Osteocyte (in vitro differentiated cells): ENCODE results near the gene CSNK1G1. TPM values are rescaled to one million over a fixed set of nuclear protein-coding genes. Genes with fewer than 3 reads are reported as not detected.
"Not testable (repeated sequence)": the region's sequence is repeated elsewhere in the genome, so short reads cannot be mapped to it uniquely, and the experiment has no call there.

Experiments used
- DNase-seq: peaks from one replicate; pipeline ENCODE4 v3.0.0; 2021; ENCODE audit warnings: mixed read lengths; ENCODE audit not compliant: unreplicated experiment; ENCODE audit errors: extremely low spot score
- H3K27ac Mint-ChIP-seq: one replicate; pipeline ENCODE4 v1.8.0; 2021; ENCODE audit warnings: mild to moderate bottlenecking, mixed read lengths; ENCODE audit not compliant: unreplicated experiment
- H3K27me3 Mint-ChIP-seq: one replicate; pipeline ENCODE4 v1.8.0; 2021; ENCODE audit warnings: mixed read lengths; ENCODE audit not compliant: unreplicated experiment
- H3K36me3 Mint-ChIP-seq: one replicate; pipeline ENCODE4 v1.8.0; 2021; ENCODE audit warnings: mixed read lengths; ENCODE audit not compliant: unreplicated experiment
- H3K4me1 Mint-ChIP-seq: one replicate; pipeline ENCODE4 v1.8.0; 2021; ENCODE audit warnings: mixed read lengths; ENCODE audit not compliant: unreplicated experiment
- H3K4me3 Mint-ChIP-seq: one replicate; pipeline ENCODE4 v1.8.0; 2021; ENCODE audit warnings: mild to moderate bottlenecking, moderate library complexity, mixed read lengths; ENCODE audit not compliant: unreplicated experiment
- H3K9me3 Mint-ChIP-seq: one replicate; pipeline ENCODE4 v1.8.0; 2021; ENCODE audit warnings: mixed read lengths; ENCODE audit not compliant: unreplicated experiment
- long read RNA-seq: library from polyadenylated mRNA; unstranded; transcript quantifications from one replicate; pipeline ENCODE4 v2.0.0, GENCODE V29; 2021
- total RNA-seq: library from RNA; stranded (reverse); gene quantifications from 2 replicates; pipeline ENCODE4 v1.2.1, GENCODE V29; 2021
- TF ChIP-seq, protein P1 (sequence below): fragments of 200-600 bp; sonication (generic); IDR thresholded peaks from 2 replicates; pipeline ENCODE4 v1.5.0; 2021; ENCODE audit warnings: antibody characterized with exemption, mild to moderate bottlenecking, moderate library complexity

The CSNK1G1 gene
- 18.2 and 22.2 TPM in 2 replicates for total RNA-seq
- long read RNA-seq, full-length matches to known transcripts, result 34 of 57 reads
- long read RNA-seq, partial matches to known transcripts, result 5 of 57 reads
- long read RNA-seq, other reads (novel, unspliced or antisense), result 18 of 57 reads

DNA sequence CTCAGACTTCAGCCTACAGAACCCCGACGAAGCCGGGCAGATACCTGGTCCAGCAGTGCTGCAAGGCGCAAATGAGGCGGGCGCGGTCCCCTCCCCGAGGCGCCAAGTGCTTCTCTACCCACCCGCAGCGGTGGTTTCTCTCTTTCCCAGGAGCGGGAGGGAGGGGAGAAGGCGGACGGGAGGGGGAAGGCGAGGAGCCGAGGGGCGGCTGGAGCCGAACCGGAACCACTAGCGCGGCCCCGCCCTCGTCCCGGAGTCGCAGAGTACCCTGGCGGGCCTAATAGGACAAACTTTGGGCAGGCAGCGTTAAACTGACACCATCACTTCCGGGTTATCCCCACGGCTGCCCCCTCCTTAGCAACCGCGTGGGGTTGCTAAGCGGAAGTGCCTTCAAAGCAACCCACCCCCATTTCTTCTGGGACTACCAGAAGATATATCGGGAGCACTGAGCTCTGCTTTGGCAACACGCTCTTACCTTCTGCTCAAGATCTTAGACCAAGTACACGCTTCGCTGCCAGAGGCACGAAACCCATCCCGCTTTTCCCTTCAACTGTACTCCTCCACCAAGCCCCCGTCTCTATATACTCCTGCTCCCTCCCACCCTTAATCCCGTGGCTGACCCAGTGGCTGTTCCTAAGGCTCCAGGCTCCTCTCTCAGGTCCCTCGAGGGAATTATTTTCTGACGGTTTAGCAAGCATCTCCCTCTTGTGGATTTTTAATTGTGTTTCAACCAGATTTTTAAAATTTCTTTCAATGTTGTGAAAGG lies at the start of gene CSNK1G1:
Gene CSNK1G1 (minus strand): TSS at position 230 of the 766 bp plus-strand sequence. CDS start 55,674 bp downstream, outside the sequence.
- peak; percentile 99 for DNase-seq
- Mint-ChIP-seq H3K36me3 (no peaks in the 10 kb centered on the region), H3K27me3 (no peaks in the 10 kb centered on the region), H3K4me3 (peak within 1 kb of the TSS; percentile 98), H3K9me3 (no peaks in the 10 kb centered on the region), H3K4me1 (peaks cover 18% of the 10 kb centered on the region), H3K27ac (peak within 1 kb of the TSS; percentile 99)
- TF ChIP-seq, protein P1, sequence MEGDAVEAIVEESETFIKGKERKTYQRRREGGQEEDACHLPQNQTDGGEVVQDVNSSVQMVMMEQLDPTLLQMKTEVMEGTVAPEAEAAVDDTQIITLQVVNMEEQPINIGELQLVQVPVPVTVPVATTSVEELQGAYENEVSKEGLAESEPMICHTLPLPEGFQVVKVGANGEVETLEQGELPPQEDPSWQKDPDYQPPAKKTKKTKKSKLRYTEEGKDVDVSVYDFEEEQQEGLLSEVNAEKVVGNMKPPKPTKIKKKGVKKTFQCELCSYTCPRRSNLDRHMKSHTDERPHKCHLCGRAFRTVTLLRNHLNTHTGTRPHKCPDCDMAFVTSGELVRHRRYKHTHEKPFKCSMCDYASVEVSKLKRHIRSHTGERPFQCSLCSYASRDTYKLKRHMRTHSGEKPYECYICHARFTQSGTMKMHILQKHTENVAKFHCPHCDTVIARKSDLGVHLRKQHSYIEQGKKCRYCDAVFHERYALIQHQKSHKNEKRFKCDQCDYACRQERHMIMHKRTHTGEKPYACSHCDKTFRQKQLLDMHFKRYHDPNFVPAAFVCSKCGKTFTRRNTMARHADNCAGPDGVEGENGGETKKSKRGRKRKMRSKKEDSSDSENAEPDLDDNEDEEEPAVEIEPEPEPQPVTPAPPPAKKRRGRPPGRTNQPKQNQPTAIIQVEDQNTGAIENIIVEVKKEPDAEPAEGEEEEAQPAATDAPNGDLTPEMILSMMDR, result peak; percentile 65

DNA sequence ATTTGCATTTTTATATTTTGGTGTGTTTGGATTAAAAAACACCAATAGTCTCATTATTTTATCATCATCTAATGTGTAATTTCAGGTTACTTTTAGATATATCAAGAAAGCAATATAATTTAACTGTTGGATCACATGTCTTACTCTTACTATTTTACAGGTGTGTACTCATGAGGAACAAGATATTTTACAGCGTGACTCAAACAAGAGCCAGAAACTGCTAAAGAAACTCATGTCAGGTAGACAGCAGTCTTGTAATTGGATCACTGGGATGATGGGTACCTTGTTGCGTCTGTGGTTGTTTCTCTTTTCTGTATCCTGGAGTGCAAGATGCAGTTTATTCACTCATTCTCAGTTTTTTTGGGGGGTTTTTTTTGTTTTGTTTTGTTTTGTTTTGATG lies 44.6 kb upstream of the CSNK1G1 start:
- no peaks in the 10 kb centered on the region for H3K4me1 Mint-ChIP-seq
- no peak overlapping the region for H3K4me3 Mint-ChIP-seq
- TF ChIP-seq, protein P1, result no peak
- no peaks in the 10 kb centered on the region for H3K27me3 Mint-ChIP-seq
- no peak for DNase-seq
- no peaks in the 10 kb centered on the region for H3K9me3 Mint-ChIP-seq
- H3K27ac Mint-ChIP-seq, result no peak overlapping the region
- peaks cover 39% of the 10 kb centered on the region for H3K36me3 Mint-ChIP-seq

DNA sequence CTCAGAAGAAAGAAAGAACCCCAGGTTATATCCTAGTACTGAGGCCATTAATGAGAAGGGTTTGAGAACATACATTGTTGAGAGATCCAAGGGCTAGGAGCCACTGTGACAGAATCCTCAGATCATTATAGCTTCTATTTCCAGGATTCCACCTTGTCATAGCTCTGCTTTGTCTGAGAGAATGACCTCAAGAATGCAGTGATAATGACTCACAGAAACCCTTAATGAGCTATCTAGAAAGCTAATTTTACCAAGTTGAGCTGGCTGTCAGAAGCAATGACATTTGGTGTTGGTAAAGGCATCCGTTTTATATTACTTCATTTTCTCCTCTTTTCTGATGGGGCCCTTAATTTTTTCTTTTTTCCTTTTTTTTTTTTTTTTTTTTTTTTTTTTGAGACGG lies 42.6 kb upstream of the CSNK1G1 start:
- H3K9me3 Mint-ChIP-seq, result no peaks in the 10 kb centered on the region
- H3K27me3 Mint-ChIP-seq, result no peaks in the 10 kb centered on the region
- H3K4me1 Mint-ChIP-seq, result no peaks in the 10 kb centered on the region
- no peak for DNase-seq
- H3K36me3 Mint-ChIP-seq, result peaks cover 42% of the 10 kb centered on the region
- TF ChIP-seq, protein P1, result no peak
- no peak overlapping the region for H3K27ac Mint-ChIP-seq
- H3K4me3 Mint-ChIP-seq, result no peak overlapping the region

DNA sequence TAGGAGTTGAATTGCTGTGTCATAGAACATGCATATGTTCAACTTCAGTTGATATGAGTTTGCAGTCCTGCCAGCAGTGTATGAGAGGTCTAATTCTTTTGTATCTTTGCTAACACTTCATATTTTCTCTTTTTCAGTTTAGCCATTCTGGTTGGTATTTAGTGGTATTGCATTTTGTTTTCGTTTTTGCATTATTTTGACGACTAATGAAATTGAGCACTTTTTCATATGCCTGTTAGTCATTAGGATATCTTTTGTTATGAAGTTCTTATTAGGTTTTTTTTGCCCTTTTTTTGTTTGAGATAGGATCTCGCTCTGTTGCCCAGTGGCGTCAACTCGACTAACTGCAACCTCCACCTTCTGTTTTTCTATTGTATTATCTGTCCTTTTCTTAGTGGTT lies 40.8 kb upstream of the CSNK1G1 start:
- TF ChIP-seq, protein P1, result no peak
- peaks cover 41% of the 10 kb centered on the region for H3K36me3 Mint-ChIP-seq
- no peaks in the 10 kb centered on the region for H3K9me3 Mint-ChIP-seq
- no peaks in the 10 kb centered on the region for H3K27me3 Mint-ChIP-seq
- no peak overlapping the region for H3K27ac Mint-ChIP-seq
- H3K4me1 Mint-ChIP-seq, result no peaks in the 10 kb centered on the region
- H3K4me3 Mint-ChIP-seq, result no peak overlapping the region
- DNase-seq, result no peak

DNA sequence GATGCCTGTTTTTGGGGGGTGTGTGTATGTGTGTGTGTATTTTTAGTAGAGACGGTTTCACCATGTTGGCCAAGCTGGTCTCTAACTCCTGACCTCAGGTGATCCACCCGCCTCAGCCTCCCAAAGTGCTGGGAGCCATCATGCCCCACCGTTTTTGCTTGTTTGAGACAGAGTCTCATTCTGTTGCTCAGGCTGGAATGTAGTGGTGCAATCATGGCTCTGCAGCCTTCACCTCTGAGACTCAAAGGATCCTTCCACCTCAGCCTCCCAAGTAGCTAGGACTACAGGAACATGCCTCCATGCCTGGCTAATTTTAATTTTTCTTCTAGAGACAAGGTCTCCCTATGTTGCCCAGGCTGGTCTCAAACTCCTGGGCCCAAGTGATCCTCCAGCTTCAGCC lies 36.5 kb upstream of the CSNK1G1 start:
- H3K36me3 Mint-ChIP-seq, result peaks cover 19% of the 10 kb centered on the region
- H3K4me3 Mint-ChIP-seq, H3K9me3 Mint-ChIP-seq, H3K27ac Mint-ChIP-seq, DNase-seq, H3K27me3 Mint-ChIP-seq: not testable (repeated sequence)
- peaks cover 14% of the 10 kb centered on the region for H3K4me1 Mint-ChIP-seq
